Kidney (tissue), 14 donors: ENCODE data around the gene NUP107. TPM values are rescaled to one million over a fixed set of nuclear protein-coding genes. Genes with fewer than 3 reads are reported as not detected.

Experiments used
- DNase-seq, 5 donors: peaks; one replicate each; pipeline ENCODE4 v3.0.0-alpha.2; 2013 to 2020
- FAIRE-seq: peaks from 2 replicates; lab custom pipeline; 2012; peaks lifted over from hg19 to GRCh38; lab: Jason Lieb, UNC
- H3K27ac ChIP-seq, 2 donors: one replicate each; pipeline ENCODE4 v1.7.0; 2013; ENCODE audit warnings: low read depth in 2 of 2, low read length in 2 of 2, inconsistent platforms in 1 of 2
- H3K27me3 ChIP-seq: one replicate; pipeline ENCODE4 v1.7.1; 2013; ENCODE audit warnings: low read length, inconsistent platforms; ENCODE audit not compliant: control insufficient read depth, insufficient read depth
- H3K36me3 ChIP-seq, 3 donors: one replicate each; pipeline versions ENCODE4 v1.7.0 to v1.7.1; 2013; ENCODE audit warnings: low read length in 3 of 3, control low read depth in 1 of 3, inconsistent platforms in 1 of 3; ENCODE audit not compliant: insufficient read depth in 3 of 3, control insufficient read depth in 2 of 3
- H3K4me1 ChIP-seq, 3 donors: one replicate each; pipeline versions ENCODE4 v1.7.0 to v1.7.1; 2013; ENCODE audit warnings: low read length in 3 of 3, inconsistent platforms in 1 of 3, low read depth in 1 of 3; ENCODE audit not compliant: control insufficient read depth in 2 of 3, insufficient read depth in 2 of 3
- H3K4me3 ChIP-seq, 3 donors: one replicate each; pipeline versions ENCODE4 v1.7.0 to v1.8.1; 2013; ENCODE audit warnings: low read length in 3 of 3, control low read depth in 1 of 3, inconsistent platforms in 1 of 3
- H3K9ac ChIP-seq, 3 donors: one replicate each; pipeline versions ENCODE4 v1.7.0 to v1.7.1; 2013; ENCODE audit warnings: low read length in 3 of 3, control low read depth in 1 of 3, inconsistent platforms in 1 of 3
- H3K9me3 ChIP-seq, 3 donors: one replicate each; pipeline versions ENCODE4 v1.7.0 to v1.7.1; 2013; ENCODE audit warnings: low read length in 3 of 3, control low read depth in 1 of 3, inconsistent platforms in 1 of 3; ENCODE audit not compliant: control insufficient read depth in 2 of 3, insufficient read depth in 1 of 3
- intact Hi-C: fragments of 100-400 bp; cut with DNase I; formaldehyde crosslinking; loops from one replicate; pipeline ENCODE4 v1.11.1; 2022
- polyA plus RNA-seq: library from polyadenylated mRNA; stranded (reverse); fragments of 350-450 nt; fragmentation: Illumina TruSeq; extraction: RNeasy Lipid Tissue Mini Kit (QIAGEN cat#74804); gene quantifications from one replicate; pipeline ENCODE4 v1.2.3, GENCODE V29; 2014; ENCODE audit warnings: low read depth, low replicate concordance; ENCODE audit not compliant: insufficient read depth
- total RNA-seq: library from RNA; stranded (reverse); fragmentation: NEBNext Ultra II Directional; extraction: Animal tissue kit (Norgen Biotek cat#: 25700); gene quantifications from one replicate; pipeline ENCODE4 v1.2.1, GENCODE V29; 2021
- TF ChIP-seq, protein P1 (sequence below): IDR thresholded peaks from 3 replicates; pipeline ENCODE4 v1.5.1; 2012; ENCODE audit warnings: mild to moderate bottlenecking, moderate library complexity, borderline replicate concordance; ENCODE audit not compliant: insufficient read depth; ENCODE audit errors: extremely low read depth
- donor health status: control.
- donor health status: control.
- donor health status: control.
- donor health status: control.
- donor health status: control.
- donor health status: DM: yes; HTN: yes; CAD: no.
- donor health status: Normal renal cell carcinoma (clear cell type).

NUP107 gene
- total and polyA plus RNA-seq, 2 donors from 2014 or later: 10.6 to 34.4 TPM

DNA sequence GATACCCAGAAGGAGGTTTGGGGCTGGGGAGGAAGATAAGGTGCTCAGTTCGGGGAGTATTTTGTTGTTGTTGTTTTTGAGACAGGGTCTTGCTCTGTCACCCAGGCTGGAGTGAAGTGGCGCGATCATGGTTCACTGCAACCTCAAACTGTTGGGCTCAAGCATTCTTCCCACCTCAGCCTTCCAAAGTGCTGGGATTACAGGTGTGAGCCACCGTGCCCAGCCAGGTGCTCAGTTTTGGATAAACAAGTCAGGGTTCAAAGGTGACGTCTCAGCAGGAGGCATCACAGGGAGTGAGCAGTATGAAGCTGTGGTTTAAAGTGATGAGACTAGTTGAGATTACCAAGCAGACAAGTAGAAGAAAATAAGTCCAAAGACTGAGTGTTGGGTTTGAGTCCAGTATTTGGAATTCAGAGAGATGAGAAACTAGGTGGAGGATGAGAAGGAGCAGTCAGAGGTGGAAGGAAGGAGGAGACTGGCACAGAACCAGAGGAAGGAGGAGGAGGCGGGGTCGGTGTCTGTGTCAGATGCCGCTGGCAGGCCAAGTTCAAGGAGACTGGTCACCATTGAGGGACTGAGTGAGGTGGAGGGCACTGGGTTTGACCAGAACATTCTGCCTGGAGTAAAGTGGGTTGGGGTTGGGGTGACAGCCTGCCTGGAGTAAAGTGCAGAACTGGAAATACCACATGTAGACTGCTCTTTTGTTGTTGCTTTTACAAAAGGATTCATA, 75.3 kb downstream of the NUP107 start:
- Histone ChIP-seq H3K4me1 (no peaks in the 10 kb centered on the region), H3K36me3 (peaks cover 2 to 4% (median 3%) of the 10 kb centered on the region in 3 donors), H3K4me3 (no peak overlapping the region), H3K9me3 (no peaks in the 10 kb centered on the region), H3K9ac (no peak overlapping the region), H3K27ac (no peak overlapping the region), H3K27me3 (no peaks in the 10 kb centered on the region)
- intact Hi-C loops: no loop called here
- DNase-seq (no peak), FAIRE-seq (no peak)
- TF ChIP-seq, protein P1, sequence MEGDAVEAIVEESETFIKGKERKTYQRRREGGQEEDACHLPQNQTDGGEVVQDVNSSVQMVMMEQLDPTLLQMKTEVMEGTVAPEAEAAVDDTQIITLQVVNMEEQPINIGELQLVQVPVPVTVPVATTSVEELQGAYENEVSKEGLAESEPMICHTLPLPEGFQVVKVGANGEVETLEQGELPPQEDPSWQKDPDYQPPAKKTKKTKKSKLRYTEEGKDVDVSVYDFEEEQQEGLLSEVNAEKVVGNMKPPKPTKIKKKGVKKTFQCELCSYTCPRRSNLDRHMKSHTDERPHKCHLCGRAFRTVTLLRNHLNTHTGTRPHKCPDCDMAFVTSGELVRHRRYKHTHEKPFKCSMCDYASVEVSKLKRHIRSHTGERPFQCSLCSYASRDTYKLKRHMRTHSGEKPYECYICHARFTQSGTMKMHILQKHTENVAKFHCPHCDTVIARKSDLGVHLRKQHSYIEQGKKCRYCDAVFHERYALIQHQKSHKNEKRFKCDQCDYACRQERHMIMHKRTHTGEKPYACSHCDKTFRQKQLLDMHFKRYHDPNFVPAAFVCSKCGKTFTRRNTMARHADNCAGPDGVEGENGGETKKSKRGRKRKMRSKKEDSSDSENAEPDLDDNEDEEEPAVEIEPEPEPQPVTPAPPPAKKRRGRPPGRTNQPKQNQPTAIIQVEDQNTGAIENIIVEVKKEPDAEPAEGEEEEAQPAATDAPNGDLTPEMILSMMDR: no peak

DNA sequence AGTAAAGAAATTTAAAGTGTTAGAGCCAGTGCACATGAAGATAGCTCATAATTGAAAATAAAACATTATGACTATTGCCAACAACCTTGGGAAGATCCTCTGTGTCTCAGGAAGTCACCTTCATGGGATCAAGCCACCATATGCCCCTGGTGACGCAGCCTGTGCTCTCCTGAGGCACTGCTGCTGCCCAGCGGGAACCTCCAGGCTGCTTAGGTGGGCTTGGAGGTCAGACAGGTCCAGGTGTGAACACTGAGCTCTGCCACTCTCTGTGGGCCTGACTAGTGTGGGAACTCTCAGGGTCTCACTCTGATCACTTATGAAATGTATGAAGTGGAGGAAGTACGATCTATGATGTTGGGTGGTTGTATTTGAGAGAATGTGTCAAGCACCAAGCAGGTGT, 75.9 kb downstream of the NUP107 start:
- H3K4me3 ChIP-seq: no peak overlapping the region
- no peaks in the 10 kb centered on the region for H3K9me3 ChIP-seq
- H3K9ac ChIP-seq: no peak overlapping the region
- FAIRE-seq (no peak), DNase-seq (no peak)
- peaks cover 2 to 4% (median 3%) of the 10 kb centered on the region in 3 donors for H3K36me3 ChIP-seq
- no peak overlapping the region for H3K27ac ChIP-seq
- TF ChIP-seq, protein P1: no peak
- intact Hi-C loops: no loop called here
- H3K27me3 ChIP-seq: no peaks in the 10 kb centered on the region
- no peaks in the 10 kb centered on the region for H3K4me1 ChIP-seq

GRCh38 chr12:68765696-68766095, 78.9 kb downstream of the NUP107 start:
- Histone ChIP-seq H3K9ac (no peak overlapping the region), H3K4me3 (no peak overlapping the region), H3K36me3 (peaks cover 2 to 4% (median 3%) of the 10 kb centered on the region in 3 donors), H3K9me3 (no peaks in the 10 kb centered on the region), H3K27ac (no peak overlapping the region), H3K27me3 (no peaks in the 10 kb centered on the region), H3K4me1 (no peaks in the 10 kb centered on the region)
- intact Hi-C loops: no loop called here
- no peak for FAIRE-seq
- TF ChIP-seq, protein P1: no peak
- no peak for DNase-seq
